Liver (tissue), 2 donors: ENCODE measurements around the gene TRIM6.

Experiments
- CTCF ChIP-seq: fragments of 150-350 bp; IDR thresholded peaks from 2 replicates; pipeline ENCODE4 v1.5.1; 2017; ENCODE audit warnings: improper control_type of control experiment, low read depth, low read length; ENCODE audit not compliant: missing input control
- YY1 ChIP-seq: IDR thresholded peaks from 2 replicates; pipeline ENCODE4 v1.6.1; 2016; ENCODE audit warnings: antibody characterized with exemption, mild to moderate bottlenecking
- TF ChIP-seq, protein P1 (sequence below): IDR thresholded peaks from 2 replicates; pipeline ENCODE4 v1.6.1; 2016; ENCODE audit warnings: antibody characterized with exemption
- donor health status: healthy.

GRCh38 chr11:5621580-5621979 lies 25.1 kb downstream of the TRIM6 start:
- TF ChIP-seq CTCF (no peak), YY1 (no peak)
- TF ChIP-seq, protein P1, sequence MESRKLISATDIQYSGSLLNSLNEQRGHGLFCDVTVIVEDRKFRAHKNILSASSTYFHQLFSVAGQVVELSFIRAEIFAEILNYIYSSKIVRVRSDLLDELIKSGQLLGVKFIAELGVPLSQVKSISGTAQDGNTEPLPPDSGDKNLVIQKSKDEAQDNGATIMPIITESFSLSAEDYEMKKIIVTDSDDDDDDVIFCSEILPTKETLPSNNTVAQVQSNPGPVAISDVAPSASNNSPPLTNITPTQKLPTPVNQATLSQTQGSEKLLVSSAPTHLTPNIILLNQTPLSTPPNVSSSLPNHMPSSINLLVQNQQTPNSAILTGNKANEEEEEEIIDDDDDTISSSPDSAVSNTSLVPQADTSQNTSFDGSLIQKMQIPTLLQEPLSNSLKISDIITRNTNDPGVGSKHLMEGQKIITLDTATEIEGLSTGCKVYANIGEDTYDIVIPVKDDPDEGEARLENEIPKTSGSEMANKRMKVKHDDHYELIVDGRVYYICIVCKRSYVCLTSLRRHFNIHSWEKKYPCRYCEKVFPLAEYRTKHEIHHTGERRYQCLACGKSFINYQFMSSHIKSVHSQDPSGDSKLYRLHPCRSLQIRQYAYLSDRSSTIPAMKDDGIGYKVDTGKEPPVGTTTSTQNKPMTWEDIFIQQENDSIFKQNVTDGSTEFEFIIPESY = no peak
